ENCODE results near the gene UST.

UST gene

DNA sequence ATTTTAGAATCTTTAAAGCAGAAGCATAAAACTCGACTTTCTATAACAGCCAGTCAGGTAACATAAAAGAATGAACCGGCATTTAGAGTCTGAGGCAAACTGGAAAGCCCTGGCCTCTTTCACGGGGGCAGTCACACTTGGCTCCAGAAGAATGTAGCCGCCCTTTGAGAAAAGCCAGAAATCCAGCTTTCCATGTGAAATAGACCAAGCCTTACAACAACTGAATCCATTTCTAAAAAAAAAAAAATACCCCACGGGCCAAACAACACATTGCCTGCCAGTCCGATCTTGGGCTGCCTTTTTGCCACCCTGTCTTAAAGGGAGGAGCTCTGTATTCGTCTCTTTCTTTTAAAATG, 317.8 kb downstream of the UST start:
- H3K4me3 Mint-ChIP-seq: no peak overlapping the region
- H3K27me3 Mint-ChIP-seq (ENCODE audit: low read depth, poor library complexity): peaks cover 4% of the 10 kb centered on the region
- H3K4me1 Mint-ChIP-seq: peaks cover 37% of the 10 kb centered on the region
- peaks cover 4% of the 10 kb centered on the region for H3K36me3 Mint-ChIP-seq (ENCODE audit: low read depth)
- TF ChIP-seq, protein P1, sequence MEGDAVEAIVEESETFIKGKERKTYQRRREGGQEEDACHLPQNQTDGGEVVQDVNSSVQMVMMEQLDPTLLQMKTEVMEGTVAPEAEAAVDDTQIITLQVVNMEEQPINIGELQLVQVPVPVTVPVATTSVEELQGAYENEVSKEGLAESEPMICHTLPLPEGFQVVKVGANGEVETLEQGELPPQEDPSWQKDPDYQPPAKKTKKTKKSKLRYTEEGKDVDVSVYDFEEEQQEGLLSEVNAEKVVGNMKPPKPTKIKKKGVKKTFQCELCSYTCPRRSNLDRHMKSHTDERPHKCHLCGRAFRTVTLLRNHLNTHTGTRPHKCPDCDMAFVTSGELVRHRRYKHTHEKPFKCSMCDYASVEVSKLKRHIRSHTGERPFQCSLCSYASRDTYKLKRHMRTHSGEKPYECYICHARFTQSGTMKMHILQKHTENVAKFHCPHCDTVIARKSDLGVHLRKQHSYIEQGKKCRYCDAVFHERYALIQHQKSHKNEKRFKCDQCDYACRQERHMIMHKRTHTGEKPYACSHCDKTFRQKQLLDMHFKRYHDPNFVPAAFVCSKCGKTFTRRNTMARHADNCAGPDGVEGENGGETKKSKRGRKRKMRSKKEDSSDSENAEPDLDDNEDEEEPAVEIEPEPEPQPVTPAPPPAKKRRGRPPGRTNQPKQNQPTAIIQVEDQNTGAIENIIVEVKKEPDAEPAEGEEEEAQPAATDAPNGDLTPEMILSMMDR (IDR thresholded peaks at IDR 0.05): no peak
- no peaks in the 10 kb centered on the region for H3K9me3 Mint-ChIP-seq
- no peak overlapping the region for H3K27ac Mint-ChIP-seq
- no peak for DNase-seq

DNA sequence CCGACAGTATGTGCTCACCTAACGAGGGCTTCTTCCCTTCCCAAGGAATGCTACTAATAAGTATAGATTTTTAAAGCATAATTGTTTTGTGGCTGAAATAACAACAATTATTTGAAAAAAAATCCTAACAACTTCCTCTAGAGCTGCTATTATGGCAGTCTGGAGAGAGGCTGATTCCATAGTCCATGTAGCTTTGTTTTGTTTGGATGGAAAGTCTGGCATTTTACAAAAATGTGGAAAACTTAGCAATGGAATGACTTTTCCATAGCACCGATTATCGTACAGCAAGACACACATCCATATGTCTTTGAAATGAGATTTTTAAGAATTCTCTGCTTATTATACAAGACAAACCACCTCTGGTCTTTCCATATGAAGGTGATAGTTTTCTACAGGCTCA, 318.3 kb downstream of the UST start:
- H3K4me1 Mint-ChIP-seq: peaks cover 32% of the 10 kb centered on the region

DNA sequence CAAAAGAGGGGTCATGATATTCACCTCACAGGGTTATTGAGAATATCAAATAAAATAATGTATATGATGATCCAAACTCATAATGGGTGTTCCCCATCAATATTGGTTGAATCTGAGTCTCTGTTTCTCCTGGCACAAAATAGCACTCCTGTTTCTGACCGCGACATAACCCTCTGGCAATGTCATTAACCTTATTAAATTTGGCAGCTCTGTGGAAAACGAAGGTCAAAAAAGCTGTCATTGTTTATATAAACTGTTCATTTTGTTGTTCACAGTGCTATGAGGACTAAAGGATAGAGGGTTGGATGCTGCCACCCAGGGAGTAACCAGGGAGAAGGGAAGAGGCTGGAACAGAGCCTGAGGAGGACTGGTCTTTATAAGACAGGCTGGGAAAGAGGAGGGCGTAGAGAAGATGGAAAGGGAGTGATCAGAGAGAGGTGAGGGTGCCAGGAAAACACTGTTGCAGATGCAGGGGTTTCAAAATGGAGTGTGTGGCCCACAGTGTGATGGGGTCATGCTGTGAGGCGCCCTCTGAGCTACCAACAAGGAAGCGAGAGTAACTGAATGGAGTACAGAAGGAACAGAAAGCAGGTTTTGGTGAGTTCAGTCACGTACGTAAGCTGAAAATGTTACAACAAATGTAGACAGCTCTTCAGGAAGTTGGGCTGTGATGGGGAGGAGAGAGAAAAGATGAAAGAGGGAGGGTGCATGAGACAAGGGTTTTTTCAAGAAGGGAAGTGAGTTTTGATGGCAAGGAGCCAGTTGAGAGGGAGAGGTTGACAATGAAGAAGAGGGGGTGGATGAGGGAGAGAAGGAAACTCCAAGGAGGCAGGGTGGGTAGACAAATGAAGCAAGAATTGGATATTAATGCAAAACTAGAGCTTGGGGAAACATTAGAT, 319.1 kb downstream of the UST start:
- Mint-ChIP-seq H3K27me3 (ENCODE audit: low read depth, poor library complexity) (peaks cover 4% of the 10 kb centered on the region), H3K27ac (no peak overlapping the region), H3K9me3 (no peaks in the 10 kb centered on the region), H3K4me3 (no peak overlapping the region), H3K4me1 (peaks cover 24% of the 10 kb centered on the region), H3K36me3 (ENCODE audit: low read depth) (peaks cover 4% of the 10 kb centered on the region)
- DNase-seq: no peak
- TF ChIP-seq, protein P1 (IDR thresholded peaks at IDR 0.05): no peak

More for the DNA sequence above, 318.3 kb downstream of the UST start:
- H3K27me3 Mint-ChIP-seq (ENCODE audit: low read depth, poor library complexity): peaks cover 4% of the 10 kb centered on the region
- DNase-seq: no peak
- TF ChIP-seq, protein P1 (IDR thresholded peaks at IDR 0.05): no peak
- no peak overlapping the region for H3K27ac Mint-ChIP-seq
- H3K9me3 Mint-ChIP-seq: no peaks in the 10 kb centered on the region
- H3K4me3 Mint-ChIP-seq: no peak overlapping the region
- H3K36me3 Mint-ChIP-seq (ENCODE audit: low read depth): peaks cover 4% of the 10 kb centered on the region

DNA sequence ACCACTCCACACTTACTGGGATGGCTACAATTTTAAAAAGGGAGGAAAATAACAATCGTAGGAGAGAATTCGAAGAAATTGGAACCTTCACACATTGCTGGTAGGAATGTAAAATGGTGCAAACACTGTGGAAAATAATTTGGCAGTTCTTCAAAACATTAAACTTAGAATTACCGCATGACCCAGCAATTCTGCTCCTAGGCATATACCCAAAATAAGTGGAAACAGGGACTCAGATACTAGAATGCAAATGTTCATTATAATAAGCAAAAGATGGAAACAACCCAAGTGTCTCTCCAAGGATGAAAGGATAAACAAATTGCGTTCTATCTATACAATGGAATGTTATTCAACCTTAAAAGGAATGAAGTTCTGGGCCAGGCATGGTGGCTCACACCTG, 325.2 kb downstream of the UST start:
- no peak overlapping the region for H3K27ac Mint-ChIP-seq
- no peak overlapping the region for H3K4me3 Mint-ChIP-seq
- H3K36me3 Mint-ChIP-seq (ENCODE audit: low read depth): peaks cover 42% of the 10 kb centered on the region
- no peaks in the 10 kb centered on the region for H3K27me3 Mint-ChIP-seq (ENCODE audit: low read depth, poor library complexity)
- H3K9me3 Mint-ChIP-seq: no peaks in the 10 kb centered on the region
- TF ChIP-seq, protein P1 (IDR thresholded peaks at IDR 0.05): no peak
- no peaks in the 10 kb centered on the region for H3K4me1 Mint-ChIP-seq
- DNase-seq: no peak

DNA sequence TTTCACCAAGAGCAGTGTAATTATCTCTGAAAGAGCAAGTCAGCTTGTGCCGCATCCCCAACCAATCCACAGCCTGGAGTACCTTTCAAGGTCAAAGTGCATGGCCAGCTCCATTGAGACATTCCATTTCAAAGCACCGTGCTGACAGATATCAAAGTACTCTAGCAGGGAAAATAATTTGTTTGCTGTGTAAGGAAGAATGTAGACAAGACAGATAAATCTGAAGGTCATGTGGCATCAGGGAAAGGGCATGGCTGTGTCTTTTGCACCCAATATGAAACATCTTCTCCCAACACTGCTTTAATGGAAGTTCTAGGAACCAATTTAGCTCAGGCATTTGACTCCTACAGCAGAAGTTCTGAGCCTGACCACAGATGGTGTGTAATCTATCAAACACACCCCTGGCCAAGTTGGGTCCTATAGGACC, 328.0 kb downstream of the UST start:
- Mint-ChIP-seq H3K4me1 (peaks cover 4% of the 10 kb centered on the region), H3K36me3 (ENCODE audit: low read depth) (peaks cover 52% of the 10 kb centered on the region), H3K4me3 (no peak overlapping the region), H3K27ac (no peak overlapping the region), H3K9me3 (peaks cover 5% of the 10 kb centered on the region), H3K27me3 (ENCODE audit: low read depth, poor library complexity) (no peaks in the 10 kb centered on the region)
- DNase-seq: no peak
- TF ChIP-seq, protein P1 (IDR thresholded peaks at IDR 0.05): no peak

Measured in nephron progenitor cell (in vitro differentiated cells).